NT2/D1 (cell line): Measurements from ENCODE around the gene POLN.

Experiments used
- SUZ12 ChIP-seq: IDR thresholded peaks from 2 replicates; pipeline ENCODE4 v1.6.1; 2011; ENCODE audit not compliant: insufficient read length, insufficient read depth; ENCODE audit errors: extremely low read depth
- ZNF274 ChIP-seq: IDR thresholded peaks from 2 replicates; pipeline ENCODE4 v1.6.1; 2011; ENCODE audit warnings: mild to moderate bottlenecking, low read depth, low read length

DNA sequence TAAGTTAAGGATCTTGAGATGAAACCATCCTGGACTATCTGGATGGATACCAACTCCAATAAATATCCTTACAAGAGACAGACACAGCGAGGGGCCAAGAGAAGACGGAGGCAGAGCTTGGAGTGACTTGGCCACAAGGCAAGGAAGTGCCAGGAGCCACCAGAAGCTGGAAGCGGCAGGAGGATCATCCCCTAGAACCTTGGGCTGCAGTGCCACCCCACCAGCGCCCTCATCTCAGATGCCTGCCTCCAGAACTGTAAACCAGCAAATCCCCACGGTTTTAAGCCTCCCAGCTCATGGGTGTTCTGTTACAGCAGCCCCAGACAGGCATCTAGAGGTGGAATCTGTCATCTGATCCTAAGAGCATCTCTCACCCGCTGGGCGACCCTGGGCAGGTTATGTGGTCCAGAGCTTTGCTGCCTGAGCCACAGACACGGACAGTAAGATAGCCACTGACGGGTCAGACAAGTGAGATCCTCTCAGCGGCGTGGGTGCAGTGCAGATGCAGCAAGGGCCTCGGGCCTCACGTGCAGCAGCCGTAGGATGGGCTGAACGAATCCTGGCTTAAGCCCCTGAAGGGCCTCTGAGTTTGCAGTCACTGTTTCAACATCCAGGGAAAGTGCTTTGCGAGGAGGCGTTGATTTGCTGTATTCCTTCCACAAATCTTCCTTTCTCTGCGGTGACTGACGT is 45.1 kb upstream of the POLN start:
- TF ChIP-seq ZNF274 (no peak), SUZ12 (no peak)
